Measurements from ENCODE around the gene PCDHGA1.

PCDHGA1 gene

DNA sequence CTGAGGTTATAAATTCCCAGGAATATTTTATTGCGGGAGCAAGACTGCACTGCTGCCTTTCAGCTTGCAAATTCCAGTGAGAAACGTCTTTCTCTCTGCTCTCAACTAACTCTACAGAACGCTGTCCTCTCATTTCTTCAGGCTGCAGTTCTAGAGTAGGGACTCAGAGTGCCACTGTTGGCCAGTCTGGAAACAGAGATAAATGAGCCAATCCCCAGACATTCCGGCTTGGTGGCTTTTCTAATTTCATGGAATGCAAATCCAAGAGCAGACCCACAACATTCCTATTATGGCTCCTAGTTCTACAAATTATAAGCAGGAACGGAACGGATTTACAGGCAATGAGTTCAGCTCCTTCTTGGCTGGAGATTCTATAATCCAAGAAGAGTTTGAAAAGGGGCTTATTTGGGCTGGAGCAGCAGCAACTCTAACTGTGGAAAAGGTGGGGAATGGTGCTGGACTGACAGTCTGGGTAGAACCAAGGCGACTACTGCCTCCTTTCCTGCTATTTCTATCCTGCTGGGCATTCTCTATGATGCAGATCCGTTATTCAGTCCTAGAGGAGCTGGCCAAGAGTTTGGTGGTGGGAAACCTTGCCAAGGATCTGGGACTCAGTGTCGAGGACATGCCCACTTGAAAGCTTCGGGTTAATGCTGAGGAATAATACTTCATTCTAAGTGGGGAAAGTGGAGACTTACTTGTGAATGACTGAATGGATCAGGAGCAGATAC is 109.3 kb downstream of the PCDHGA1 start:
- no peak for DNase-seq (ENCODE audit: low read depth, low spot score)

DNA sequence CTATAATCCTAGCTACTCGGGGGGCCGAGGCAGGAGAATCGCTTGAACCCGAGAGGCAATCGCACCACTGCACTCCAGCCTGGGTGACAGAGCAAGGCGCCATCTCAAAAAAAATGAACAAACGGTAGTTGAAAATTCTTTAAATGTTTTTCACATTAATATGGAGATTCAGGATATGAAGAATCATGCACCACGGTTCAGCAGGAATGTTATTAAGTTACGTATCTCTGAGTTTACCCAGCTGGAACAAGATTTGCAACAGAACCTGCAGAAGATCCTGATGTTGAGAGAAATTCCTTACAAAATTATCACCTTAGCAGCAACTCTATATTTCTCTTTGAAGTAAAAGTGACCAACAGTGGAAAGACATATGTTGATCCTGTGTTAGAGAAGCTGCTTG is 110.0 kb downstream of the PCDHGA1 start:
- no peak for DNase-seq (ENCODE audit: low read depth, low spot score)

- DNase-seq (ENCODE audit: low read depth, low spot score), result no peak
Measured at GRCh38 chr5:141441571-141442170, 111.4 kb downstream of the PCDHGA1 start.

GRCh38 chr5:141465351-141465750 is 135.0 kb downstream of the PCDHGA1 start:
- DNase-seq (ENCODE audit: low read depth, low spot score), result no peak

DNA sequence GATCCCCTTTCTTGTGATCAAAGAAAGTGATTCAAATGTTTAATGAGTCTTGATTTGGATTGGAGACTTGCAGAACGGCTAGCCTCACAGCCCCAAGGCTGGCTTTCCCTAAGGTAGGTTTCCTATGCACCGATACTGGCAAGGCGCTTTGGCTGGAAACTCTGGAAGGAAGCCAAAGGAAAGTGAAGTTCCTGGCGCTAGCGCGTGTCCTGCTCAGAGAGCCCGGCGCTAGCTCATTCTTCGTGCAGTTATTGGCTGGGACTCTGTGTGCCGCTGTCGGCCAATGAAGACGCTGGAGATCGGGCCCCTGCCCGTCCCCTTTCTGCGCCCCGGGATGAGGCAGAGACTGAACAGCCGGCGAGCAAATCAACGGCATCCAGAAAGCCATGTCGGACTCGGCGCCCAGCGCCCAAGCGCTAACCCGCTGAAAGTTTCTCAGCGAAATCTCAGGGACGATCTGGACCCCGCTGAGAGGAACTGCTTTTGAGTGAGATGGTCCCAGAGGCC is 145.4 kb downstream of the PCDHGA1 start, which contains the start of gene PCDHGC3:
Gene PCDHGC3 (plus strand): TSS at position 342 of the 507 bp plus-strand sequence. CDS start 151 bp downstream, at position 493.
- DNase-seq (ENCODE audit: low read depth, low spot score), result no peak

DNA sequence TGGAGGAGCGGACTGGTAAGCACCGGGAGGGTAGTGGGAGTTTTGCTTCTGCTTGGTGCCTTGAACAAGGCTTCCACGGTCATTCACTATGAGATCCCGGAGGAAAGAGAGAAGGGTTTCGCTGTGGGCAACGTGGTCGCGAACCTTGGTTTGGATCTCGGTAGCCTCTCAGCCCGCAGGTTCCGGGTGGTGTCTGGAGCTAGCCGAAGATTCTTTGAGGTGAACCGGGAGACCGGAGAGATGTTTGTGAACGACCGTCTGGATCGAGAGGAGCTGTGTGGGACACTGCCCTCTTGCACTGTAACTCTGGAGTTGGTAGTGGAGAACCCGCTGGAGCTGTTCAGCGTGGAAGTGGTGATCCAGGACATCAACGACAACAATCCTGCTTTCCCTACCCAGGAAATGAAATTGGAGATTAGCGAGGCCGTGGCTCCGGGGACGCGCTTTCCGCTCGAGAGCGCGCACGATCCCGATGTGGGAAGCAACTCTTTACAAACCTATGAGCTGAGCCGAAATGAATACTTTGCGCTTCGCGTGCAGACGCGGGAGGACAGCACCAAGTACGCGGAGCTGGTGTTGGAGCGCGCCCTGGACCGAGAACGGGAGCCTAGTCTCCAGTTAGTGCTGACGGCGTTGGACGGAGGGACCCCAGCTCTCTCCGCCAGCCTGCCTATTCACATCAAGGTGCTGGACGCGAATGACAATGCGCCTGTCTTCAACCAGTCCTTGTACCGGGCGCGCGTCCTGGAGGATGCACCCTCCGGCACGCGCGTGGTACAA is 146.0 kb downstream of the PCDHGA1 start:
- DNase-seq (ENCODE audit: low read depth, low spot score), result no peak

DNA sequence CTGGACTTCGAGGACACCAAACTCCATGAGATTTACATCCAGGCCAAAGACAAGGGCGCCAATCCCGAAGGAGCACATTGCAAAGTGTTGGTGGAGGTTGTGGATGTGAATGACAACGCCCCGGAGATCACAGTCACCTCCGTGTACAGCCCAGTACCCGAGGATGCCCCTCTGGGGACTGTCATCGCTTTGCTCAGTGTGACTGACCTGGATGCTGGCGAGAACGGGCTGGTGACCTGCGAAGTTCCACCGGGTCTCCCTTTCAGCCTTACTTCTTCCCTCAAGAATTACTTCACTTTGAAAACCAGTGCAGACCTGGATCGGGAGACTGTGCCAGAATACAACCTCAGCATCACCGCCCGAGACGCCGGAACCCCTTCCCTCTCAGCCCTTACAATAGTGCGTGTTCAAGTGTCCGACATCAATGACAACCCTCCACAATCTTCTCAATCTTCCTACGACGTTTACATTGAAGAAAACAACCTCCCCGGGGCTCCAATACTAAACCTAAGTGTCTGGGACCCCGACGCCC is 146.8 kb downstream of the PCDHGA1 start:
- no peak for DNase-seq (ENCODE audit: low read depth, low spot score)

DNA sequence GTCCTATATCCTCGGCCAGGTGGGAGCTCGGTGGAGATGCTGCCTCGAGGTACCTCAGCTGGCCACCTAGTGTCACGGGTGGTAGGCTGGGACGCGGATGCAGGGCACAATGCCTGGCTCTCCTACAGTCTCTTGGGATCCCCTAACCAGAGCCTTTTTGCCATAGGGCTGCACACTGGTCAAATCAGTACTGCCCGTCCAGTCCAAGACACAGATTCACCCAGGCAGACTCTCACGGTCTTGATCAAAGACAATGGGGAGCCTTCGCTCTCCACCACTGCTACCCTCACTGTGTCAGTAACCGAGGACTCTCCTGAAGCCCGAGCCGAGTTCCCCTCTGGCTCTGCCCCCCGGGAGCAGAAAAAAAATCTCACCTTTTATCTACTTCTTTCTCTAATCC is 147.5 kb downstream of the PCDHGA1 start:
- DNase-seq (ENCODE audit: low read depth, low spot score), result no peak

DNA sequence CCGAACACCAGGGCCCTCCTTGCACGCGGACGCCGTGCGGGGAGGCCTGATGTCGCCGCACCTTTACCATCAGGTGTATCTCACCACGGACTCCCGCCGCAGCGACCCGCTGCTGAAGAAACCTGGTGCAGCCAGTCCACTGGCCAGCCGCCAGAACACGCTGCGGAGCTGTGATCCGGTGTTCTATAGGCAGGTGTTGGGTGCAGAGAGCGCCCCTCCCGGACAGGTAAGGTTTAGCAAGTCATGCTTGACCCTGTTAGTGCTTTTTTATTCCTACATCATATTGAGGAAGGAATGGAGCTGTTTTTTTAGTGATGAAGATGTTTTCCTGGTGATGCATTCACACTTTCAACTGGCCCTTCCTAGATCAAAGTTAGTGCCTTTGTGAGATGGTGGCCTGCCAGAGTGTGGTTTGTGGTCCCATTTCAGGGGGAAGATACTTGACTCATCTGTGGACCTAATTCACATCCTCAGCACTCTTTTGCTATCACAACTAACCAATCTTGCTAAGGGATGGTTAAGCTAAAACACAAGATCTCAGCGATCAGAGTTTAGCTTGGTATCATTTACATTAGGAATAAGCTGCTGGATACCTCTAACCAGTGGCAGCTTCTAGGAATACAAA is 148.1 kb downstream of the PCDHGA1 start:
- no peak for DNase-seq (ENCODE audit: low read depth, low spot score)

DNA sequence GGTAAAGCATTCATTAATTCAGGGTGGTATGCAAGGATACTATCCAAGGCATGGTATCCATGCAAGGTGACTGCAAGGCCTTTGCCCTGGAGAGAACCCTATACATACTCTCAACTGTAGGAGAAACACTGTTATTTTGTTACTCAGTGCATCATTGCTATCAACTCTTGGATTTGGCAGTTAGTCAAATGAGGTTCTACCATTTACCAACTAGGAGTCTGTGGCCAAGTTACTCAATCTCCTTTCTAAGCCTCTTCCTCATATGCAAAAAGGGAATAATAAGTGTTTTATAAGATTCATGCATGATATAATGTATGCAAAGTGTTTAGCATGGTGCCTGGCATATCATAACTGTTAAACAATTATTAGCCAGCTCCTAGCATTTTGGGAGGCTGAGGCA is 149.5 kb downstream of the PCDHGA1 start:
- DNase-seq (ENCODE audit: low read depth, low spot score), result no peak

DNA sequence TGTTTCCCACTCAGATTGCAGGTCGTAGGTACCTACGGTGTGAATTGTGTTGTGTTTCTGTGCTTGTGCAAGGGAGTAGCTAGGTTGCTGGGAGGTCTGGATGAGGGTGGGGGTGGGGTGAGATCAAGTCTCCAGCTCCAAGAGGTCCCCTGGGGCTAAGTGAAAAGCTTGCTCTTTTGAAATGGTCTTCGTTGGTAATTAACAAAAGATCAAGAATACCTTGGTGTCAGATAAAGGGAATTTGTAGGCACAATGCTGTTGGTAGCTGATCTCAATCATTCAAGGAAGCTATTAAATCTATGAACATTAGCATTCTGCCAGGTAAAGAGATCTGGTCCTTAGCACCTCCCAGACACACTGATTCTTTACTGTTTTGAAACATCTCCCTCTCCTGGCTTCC is 153.6 kb downstream of the PCDHGA1 start:
- no peak for DNase-seq (ENCODE audit: low read depth, low spot score)

GRCh38 chr5:141484310-141484640 is 154.0 kb downstream of the PCDHGA1 start:
- no peak for DNase-seq (ENCODE audit: low read depth, low spot score)

GRCh38 chr5:141484641-141485311 is 154.5 kb downstream of the PCDHGA1 start, which contains the start of gene PCDHGC4:
PCDHGC4 (plus strand) TSS chr5:141485030; CDS start chr5:141485174, 144 bp downstream.
- no peak for DNase-seq (ENCODE audit: low read depth, low spot score)

GRCh38 chr5:141485321-141486055 is 155.2 kb downstream of the PCDHGA1 start:
- no peak for DNase-seq (ENCODE audit: low read depth, low spot score)

GRCh38 chr5:141486091-141486490 is 155.8 kb downstream of the PCDHGA1 start:
- DNase-seq (ENCODE audit: low read depth, low spot score), result no peak

DNA sequence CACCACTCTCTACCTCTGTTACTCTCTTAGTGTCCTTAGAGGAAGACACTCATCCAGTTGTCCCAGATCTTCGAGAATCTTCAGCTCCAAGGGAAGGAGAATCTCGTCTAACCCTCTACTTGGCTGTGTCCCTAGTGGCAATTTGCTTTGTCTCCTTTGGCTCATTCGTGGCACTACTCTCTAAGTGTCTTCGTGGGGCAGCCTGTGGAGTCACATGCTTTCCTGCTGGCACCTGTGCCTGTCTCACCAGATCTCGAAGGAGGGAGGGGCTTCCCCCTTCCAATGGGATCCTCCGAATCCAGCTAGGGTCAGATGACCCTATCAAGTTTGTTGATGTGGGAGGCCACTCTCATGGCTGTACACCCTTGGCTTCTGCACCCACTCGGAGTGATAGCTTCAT is 156.8 kb downstream of the PCDHGA1 start:
- no peak for DNase-seq (ENCODE audit: low read depth, low spot score)

DNA sequence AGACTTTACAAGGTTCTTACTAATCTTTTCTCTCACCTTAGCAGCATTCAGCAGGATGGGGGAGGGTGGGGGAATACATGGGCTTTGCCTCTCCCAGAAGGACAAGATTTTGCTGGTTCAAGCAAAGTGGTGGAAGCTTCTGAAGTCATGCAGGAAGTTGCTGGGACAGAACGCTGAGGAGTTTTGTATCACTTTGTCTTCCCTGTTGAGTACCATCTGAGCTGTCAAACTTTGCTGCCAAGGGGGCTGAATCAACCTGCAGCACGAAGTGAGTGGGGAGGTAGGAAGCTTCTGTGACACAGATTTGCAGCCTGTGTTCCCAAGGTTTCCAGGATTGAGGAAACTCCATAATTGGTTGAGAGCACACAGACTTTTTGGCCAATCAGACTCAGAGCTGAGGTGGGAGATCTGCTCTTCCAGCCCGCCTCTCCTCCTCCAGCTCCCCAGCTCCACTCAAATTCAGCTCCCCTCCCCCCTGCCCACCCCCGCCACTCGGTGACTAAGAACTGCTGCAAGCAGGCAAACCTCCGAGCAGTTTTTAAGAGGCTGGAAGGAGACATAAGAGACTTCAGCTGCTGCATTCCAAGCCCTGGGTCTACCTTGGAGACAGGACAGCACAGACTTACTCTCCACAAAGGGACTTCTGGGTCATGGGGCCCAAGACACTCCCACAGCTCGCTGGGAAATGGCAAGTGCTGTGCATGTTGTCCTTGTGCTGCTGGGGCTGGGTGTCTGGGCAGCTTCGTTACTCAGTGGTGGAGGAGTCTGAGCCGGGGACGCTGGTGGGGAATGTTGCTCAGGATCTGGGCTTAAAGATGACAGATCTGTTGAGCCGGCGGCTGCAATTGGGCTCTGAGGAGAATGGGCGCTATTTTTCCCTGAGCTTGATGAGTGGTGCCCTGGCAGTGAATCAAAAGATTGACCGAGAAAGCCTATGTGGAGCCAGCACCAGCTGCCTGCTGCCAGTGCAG is 158.6 kb downstream of the PCDHGA1 start, which contains the start of gene PCDHGC5:
Gene PCDHGC5 (plus strand): TSS at position 491 of the 971 bp plus-strand sequence. CDS start 160 bp downstream, at position 651.
- DNase-seq (ENCODE audit: low read depth, low spot score), result no peak

DNA sequence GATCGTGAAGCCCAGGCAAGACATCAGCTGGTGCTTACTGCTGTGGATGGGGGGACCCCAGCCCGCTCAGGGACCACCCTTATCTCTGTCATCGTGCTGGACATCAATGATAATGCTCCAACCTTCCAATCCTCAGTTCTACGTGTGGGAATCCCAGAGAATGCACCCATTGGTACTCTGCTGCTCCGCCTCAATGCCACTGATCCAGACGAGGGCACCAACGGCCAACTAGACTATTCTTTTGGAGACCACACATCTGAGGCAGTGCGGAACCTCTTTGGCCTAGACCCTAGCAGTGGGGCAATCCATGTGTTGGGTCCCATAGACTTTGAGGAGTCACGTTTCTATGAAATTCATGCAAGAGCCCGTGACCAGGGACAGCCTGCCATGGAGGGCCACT is 159.5 kb downstream of the PCDHGA1 start:
- DNase-seq (ENCODE audit: low read depth, low spot score), result no peak

DNA sequence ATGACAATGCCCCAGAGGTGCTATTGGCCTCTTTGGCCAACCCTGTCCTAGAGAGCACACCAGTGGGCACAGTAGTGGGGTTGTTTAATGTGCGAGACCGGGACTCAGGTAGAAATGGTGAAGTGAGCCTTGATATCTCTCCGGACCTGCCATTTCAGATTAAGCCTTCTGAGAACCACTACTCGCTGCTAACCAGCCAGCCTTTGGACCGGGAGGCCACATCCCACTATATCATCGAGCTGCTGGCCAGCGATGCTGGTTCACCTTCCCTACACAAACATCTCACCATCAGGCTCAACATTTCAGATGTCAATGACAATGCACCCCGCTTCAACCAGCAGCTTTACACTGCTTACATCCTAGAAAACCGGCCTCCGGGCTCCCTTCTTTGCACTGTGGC is 160.0 kb downstream of the PCDHGA1 start:
- no peak for DNase-seq (ENCODE audit: low read depth, low spot score)
